ENCODE measurements around the gene TLE3.
A peak's percentile ranks its signal among the peaks of the same experiment; 100 is the strongest.
"Not testable (repeated sequence)": the region's sequence is repeated elsewhere in the genome, so short reads cannot be mapped to it uniquely, and the experiment has no call there.

TLE3 gene

DNA sequence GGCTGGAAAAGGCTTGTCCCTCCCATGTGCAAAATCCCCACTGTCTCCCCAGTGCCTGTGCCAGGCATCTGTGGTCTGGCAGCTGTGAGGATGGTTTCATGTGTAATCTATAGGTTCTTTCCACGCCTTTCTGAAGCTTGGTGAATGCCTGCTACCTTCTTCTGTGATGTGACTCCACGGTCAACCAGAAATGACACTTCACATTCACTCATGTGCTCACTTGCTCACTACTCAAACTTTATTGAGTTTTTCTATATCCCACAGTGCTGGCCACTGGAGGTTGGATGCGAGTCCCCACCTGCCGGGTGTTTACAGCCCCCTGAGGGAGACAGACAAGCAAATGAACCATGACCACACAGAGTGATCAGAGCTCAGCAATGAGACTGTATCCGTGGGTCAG lies 27.9 kb upstream of the TLE3 start:
- no peak for DNase-seq

DNA sequence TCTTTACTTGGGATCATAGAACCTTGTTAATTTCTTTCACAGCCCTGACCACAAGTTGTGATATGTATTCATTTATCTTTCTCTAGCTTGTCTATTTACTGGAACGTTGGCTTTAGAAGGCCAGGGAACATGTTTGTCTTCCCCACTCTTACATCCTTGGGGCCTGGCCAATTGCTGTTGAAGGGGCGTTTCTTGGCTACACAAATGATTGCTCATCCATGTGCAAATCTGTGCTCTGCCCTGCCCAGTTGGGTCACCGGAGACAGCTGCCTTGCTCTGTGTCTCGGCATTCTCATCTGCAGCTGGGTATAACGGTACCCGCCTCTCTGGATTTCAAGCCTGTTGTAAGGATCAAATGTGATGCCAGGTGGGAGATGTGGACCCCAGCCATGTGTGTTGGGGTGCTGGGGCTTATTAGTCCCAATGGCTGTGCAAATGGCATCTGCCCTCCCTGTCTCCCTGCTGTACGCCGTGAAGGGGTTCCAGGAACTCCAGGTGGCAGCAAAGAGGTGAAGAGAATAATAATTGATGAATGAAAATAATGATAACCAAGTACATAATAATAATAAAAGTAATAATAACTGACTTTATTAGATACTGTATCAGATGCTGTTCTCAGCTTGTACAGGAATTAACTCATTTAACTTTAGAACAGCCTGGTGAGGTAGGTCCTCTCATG lies 24.0 kb upstream of the TLE3 start:
- no peak for DNase-seq

DNA sequence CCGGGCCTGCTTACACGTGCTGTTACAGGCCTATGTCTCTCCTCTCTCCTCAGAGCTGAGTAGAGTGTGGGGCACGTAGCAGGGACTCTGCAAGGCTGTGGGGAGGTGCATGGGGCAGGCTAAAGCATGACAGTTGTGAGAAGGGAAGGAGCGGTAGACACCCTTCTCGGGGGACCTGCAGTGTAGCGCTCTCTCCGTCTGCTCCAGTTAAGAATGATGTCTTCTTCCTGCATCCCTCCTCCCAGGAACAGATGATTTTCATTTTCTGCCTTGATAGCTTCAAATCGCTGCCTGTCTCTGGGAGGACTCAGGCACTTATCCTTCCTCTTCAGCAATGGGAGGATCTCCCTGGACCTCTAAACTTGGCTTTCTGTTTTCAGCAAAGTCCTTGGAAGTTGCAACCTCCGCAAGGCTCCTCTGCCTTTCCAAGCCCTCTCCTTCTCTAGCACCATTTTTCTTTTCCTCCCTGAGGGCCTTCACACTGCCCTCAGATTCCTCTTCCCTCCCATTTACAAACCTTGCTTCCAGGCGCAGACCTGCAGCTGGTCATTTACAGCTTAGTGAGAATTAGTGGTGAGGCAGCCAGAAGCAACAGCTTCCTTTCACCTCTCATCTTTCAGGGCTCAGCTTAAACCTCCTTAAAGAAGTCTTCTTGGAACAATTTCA lies 23.4 kb upstream of the TLE3 start:
- DNase-seq: no peak

DNA sequence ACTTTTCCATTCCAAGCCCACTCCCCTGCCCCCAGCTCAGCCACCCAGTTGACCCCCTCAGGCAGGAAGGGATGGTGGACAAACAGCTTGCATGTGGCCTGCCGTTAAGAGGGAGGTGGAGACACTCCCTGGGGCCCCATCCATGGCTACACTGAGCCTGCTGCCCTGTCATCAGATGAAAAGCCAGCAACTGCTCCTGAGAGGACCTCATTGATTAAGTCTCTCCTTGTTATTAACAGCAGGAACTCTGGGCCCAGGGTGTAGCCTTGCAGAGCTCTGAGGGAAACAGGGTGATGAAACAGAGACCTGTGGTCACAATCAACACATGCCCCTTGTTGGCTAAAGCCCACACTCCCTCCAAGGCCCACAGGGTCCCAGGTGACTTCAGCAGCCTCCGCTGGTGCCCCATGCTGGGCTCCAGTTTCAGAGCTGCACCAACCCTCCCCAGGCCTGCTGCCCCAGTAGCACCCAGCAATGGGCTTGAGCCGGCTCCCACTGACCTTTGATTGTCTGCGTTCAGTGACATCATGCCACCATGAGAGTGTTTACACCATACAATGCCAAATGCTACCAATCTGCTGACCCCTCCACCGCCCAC lies 22.3 kb upstream of the TLE3 start:
- no peak for DNase-seq

DNA sequence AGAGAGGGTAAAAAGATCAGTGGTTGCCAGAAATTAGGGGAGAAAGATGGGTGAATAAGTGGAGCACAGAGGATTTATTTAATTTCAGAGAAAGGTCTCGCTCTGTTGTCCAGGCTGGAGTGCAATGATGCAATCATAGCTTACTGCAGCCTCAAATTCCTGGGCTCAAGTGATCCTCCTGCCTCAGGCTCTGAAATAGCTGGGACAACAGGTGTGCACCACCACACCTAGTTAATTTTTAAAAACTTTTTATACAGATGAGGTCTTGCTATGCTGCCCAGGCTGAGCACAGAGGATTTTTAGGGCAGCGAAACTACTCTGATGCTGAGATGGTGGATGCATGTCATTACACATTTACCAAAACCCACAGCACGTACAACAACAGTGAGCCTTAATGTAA lies 20.9 kb upstream of the TLE3 start:
- no peak for DNase-seq

DNA sequence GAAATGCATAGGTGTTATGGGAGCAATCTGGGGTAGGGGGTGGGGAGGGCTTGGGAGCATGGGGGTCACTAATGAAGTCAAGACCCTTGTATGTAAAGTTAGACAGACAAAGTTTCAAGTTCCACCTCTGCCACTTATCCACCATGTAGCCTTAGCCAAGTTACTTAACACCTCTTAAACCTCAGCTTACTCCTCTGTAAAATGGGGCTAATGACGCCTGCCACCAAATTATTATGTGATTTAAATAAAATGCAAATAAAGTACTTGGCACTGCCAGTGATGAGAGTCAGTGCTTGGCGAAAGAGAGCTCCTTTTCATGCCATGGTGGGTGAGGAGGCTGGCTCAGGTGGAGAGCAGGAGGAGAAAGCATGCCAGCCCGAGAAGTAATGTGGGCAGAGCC lies 18.6 kb upstream of the TLE3 start:
- DNase-seq: no peak

DNA sequence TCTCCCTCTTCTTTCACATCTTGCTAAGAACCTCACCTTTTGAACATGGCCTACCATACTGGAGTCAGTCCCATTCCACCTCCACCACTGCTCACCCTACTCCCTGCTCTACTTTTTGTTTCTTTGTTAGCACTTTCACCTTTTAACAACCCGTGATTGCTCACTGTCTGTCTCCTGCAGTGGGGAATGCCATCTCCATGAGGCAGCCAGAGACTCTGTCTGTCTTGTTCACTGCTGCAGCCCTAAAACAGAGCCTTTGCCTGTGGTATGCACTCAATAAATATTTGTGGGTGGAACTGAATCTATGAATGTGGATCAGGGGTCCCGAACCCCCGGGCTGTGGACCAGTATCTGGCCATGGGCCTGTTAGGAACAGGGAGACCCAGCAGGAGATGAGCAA lies 16.5 kb upstream of the TLE3 start:
- DNase-seq: no peak

DNA sequence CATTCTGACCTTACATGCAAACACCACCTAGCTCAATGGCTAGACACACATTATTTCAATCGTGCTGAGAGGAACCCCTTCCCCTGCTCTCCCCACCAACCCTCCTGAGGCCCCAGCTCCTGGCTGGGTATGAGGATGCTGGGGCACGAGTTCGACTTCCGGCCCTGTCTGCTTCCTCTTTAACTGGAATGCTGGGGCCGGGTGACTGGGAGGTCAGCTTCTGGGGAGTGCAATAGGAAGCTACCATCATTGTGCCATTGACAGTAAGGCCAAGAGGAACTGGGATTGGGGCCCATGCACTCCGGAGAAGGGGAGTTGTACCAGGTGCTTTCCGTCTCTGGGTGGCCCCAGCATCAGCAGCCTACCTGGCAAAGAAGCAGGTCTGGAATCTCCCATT lies 15.6 kb upstream of the TLE3 start:
- DNase-seq: no peak

DNA sequence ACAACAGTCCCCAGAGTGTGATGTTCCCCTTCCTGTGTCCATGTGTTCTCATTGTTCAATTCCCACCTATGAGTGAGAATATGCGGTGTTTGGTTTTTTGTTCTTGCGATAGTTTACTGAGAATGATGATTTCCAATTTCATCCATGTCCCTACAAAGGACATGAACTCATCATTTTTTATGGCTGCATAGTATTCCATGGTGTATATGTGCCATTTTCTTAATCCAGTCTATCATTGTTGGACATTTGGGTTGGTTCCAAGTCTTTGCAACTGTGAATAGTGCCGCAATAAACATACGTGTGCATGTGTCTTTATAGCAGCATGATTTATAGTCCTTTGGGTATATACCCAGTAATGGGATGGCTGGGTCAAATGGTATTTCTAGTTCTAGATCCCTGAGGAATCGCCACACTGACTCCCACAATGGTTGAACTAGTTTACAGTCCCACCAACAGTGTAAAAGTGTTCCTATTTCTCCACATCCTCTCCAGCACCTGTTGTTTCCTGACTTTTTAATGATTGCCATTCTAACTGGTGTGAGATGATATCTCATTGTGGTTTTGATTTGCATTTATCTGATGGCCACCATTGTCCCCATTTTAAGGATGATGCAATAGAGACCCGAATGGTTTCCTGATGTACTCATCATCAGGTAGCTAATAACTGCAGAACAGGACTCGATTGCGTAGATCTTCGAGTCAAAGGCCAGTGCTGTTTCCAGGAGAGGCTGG lies 15.0 kb upstream of the TLE3 start:
- not testable (repeated sequence) for DNase-seq

DNA sequence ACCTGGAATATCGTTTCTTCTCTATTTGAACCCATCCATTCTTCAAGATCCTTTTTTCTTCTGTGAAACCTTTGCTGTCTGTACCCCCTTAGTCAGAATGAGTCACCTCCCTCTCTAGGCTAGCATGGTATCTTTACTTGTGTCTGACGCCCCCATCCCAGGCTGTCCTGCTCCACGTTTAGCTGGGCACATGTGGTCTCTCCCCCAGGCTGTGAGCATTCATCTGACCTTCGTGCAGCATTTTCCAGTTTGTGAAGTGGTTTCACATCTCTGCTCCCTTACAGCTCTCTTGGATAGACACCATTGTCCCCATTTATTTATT lies 14.3 kb upstream of the TLE3 start:
- no peak for DNase-seq

DNA sequence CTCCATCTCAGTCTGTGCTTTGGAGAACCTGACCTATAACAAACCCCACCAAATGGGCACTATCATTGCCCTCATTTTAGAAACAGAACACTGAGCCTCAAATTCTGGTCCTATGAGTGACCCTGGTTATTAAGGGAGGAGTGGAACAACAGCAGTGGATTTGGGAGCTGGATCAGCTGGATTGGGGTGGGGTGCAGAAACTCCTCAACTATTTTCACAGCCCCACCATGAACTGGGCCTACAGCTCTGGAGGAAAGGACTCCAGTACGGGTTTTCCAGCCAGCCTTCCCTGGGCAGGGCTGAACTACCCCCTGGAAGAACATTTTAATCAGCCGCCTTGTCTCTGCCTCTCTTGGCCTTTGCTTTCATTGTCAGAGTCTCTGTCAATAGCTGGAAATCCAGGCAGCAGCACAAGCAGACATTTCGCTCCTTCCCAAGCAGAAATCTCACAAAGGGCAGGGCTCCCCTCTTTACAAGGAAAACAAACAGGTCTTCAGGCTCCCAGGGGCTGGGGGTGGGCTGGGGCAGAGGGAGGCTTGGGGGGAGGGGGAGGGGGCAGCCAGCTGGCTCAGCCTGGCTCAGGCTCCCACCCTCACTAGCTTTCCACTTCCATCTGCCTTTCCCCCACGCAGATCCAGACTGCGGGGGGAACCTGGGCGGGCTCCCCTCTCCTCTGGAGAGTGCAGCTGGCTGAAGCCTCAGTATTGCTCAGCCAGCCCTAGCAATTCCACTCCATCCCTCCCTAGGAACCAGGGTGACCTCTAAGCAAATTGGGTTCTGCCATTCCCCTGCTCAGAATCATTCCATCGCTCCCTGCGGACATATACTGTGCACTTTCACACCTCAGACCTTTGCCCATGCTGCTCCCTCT lies 13.7 kb upstream of the TLE3 start:
- DNase-seq: no peak

DNA sequence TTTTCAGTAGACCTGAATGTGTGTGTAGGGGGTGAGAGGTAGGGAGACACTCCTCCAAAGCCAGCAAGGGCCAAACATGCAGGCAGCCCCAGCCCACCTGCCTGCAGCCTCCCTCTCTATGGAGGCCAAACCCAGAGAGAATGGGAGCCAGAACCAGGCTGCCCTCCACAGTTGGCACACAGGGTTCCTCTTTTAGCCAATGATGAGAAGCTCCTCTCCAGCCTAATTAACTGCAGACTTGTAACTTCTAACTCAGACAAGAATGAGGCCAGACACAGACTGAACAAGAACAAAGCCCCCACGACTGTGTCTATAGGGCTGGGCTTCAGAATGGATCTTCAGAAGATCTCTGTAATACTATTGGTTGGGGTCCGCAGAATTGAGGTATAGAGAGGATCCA lies 12.3 kb upstream of the TLE3 start:
- no peak for DNase-seq

DNA sequence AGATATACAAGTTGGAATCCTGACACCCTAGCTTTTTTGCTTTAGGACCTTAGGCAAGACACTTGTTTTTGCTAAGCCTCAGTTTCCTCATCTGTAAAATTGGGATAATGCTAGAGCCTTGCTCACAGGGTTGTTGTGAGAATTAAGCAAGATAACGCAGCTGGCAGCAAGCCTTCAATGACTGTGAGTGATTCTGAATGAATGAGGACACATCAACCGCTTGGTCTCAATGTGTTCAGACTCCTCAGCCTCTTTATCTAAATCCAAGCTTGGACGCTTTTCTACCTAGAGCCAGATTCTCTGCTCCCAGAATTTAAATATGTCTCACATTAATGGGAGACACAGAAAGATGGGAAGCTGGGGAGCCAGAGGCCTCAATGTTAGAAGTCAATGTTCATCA lies 11.8 kb upstream of the TLE3 start:
- DNase-seq: no peak

DNA sequence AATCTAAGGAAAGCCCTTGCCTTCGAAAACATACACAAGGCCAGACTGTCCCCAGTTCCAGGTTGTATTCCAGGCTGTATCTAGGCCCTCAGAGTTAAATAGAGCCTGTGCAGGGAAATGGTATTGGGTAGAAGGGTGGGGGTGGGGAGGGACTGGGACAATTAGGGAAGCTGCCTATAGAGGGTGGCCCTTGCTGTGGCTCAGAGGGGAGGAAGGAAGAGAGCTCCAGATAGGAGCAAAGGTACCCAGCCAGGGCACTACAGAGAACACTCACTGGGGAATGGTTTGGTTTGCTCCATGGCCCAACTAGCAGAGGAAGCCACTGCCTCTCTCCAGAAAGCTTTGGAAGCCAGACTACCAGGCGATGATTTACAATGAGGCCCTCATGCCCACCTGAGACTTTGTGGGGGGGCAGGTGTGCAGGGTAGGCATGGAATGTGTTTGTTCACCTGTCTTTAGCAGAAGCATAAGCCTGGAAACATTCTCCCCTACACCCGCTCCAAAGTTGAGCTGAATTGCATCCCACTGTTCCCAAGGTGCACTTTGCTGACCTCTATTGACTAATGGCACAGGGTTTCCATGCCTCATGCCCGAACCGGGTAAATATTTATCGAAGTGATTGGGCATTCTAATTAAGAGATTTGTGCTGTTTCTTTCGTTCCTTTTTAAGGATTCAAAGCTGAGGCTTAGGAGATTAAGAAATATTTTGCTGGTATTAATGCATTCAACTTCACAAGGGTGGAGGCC lies 6.3 kb upstream of the TLE3 start:
- DNase-seq: no peak

DNA sequence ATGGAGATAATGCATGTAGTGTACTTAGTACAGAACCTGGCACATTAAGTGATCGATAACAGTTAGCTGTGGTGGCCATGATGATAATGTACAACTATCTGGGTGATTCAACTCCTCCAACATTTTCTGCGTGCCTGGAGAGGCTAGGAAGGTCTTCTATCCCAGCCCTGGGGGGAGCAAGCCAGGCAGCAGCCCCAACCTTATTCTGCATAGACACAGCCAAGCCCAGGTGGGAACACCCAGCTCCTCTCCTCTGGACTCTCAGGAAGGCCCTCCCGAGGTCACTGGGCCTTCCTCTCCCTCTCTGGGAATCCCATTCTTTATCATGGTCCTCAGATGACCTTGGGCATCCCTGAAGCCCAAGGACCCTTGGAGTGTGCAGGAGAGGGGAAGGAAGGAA lies 5.1 kb upstream of the TLE3 start:
- DNase-seq: no peak

DNA sequence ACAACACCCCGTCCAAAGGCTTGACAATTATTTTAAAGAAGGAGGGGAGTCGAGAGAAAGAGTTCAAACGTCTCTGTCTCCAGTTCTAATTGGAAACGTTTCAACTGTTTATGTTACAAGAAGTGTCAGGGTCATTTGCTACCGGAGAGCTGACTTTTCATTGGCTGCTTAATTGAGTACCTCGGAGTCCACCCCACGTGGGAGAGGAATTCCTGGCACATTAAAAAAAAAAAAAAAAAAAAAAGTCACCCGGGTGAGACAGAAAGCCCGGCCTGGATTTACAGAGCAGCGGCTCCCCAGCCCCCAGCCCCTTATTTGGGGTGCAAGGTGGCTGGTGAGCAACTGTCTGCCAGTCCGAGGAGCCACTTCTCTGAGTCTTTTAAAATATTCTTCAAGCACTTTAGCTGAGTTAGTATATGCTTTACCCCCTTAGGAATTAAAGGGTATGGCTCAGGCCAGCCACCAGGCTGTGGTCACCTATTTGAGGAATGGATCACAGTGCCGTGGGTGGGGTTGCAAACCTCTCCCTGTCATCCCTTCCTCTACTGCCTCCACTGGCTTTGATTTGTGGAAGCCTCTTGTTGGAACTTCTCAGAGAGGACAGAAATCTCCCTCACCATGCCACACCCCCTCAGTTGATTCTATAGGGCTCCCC lies 3.9 kb upstream of the TLE3 start:
- no peak for DNase-seq

DNA sequence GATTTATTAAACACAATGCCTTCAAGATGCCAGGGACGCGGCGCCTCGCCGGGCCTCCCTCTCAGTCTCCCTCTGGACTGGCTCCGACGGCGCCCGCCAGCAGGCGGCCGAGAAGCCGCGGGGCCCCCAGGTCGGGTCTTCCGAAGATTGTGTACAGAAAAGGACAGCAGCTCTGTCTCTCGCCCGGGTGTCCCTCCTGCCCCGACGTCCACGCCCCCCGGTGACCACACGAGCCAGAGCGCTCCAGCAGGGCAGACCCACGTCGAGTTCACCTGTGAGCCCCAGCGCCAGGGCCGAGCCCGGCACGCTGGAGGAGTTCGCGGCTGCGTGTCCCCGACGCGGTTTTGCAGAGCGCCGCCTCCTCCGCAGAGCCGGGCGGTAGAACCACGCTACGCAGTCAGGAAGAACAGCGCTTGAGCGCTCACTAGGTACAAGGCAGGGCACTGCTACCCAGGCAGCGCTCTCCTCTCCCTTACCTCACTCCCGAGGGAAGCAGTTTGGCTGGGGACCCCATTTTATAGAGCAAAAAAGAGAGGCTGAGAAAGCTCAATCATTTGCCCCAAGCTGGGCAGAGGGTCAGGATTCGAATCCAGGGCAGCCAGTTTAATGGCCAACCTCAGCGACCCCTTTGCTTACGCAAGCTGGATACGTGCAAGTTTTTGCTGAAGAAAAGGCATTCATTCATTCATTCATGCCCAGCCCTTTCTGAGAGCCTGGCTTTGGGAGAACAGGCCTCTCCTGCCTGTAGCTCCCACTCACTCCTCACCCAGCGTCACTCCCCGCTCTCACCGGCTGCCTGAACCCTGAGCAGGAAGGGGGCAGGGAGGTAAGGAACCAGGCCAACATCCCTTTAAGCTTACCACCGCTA lies 3.0 kb upstream of the TLE3 start:
- peak; percentile 62 for DNase-seq

DNA sequence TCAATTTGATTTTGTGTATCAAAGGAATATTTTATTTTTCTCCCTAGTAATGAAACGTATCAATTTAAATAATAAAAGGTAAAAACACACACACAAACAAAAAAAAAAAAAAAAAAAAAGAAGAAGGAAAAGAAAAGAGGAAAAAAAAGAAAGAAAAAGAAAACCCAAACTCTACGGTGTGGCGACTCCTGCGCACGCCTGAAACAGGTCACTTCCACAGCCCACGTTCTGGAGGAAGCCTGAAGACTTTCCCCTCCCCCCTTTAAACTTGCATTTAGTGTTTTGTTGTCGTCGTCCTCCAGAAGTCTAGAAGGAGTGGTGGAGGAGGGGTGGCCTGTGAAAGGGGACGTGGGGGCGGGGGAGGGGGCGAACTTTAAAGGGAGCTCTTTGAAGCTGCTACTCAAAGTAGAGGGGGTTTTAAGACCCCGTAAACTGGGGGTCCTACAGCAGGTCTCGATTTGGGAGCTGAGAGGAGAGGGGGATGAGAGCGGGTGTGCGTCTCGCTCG lies 2.3 kb upstream of the TLE3 start:
- DNase-seq: peak; percentile 7

DNA sequence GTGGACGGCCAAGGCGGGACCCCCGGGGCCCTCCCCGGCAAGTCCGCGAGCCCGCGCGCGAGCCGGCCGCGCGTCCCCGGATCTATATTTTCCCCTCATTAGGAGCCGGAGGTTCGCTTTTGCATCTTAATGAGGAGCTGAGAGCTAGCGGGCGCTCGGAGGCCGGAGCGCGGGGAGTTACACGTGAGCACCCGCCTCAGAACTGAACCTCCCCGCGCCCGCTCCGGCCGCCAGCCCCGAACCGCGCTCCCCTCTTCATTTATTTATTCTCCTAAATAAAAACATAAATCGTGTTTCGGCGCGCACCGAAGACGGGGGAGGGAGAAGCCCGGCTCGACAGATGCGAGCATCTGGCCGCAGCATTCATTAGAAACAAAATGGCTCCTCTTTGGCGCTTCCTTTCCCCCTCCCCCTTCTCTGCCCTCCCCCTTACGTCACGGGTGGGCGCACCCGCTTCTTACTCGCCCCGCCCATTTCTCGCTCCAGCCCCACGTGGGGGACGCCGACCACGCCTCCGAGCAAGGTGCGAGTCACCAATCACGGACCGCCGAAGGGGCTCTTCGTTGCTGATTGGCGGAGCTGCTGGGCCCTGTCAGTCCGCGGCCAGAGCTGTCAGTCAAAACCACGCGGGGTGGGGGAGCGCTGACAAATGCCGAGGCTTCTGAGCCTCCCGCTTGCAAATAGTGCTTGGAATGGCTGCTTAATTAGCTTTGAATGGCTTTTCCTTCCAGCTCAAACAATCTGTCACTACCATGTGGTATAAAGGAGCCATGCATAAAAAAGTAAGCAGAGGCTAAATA lies 1.6 kb upstream of the TLE3 start:
- DNase-seq: peak; percentile 100

Measured in stimulated activated CD4-positive, alpha-beta T cell treated with anti-CD3 and anti-CD28 coated beads, Interleukin-12 subunit alpha, Interleukin-12 subunit beta, amount 100 ng/mL, for 4 hours (primary cell).